Measurements from ENCODE around the gene SHISAL1.

Gene SHISAL1

DNA sequence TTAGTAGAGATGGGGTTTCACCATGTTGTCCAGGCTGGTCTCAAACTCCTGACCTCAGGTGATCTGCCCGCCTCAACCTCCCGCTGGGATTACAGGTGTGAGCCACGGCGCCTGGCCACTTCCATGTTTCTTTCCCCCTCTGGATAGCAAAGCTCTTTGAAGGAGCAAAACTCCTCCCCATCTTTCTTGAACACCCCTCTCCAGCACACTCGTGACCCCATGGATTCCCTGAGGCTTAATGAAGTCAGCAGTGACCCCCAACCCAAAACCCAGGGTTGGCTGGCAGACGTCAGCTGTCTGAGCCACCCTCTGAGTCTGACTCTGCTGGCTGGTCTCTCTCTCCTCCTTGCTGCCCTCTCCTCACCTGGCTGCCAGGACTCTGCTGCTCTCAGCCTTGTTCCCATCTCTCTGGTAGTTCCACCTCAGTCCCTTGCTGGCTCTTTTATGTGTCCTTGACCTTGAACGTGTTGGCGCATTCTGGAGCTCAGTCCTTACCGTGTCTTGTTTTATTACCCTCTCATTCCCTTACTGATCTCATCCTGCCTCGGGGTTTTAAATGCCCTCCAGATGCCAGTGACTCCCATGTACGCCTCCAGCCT is 87.6 kb downstream of the SHISAL1 start:
- no peak for DNase-seq

DNA sequence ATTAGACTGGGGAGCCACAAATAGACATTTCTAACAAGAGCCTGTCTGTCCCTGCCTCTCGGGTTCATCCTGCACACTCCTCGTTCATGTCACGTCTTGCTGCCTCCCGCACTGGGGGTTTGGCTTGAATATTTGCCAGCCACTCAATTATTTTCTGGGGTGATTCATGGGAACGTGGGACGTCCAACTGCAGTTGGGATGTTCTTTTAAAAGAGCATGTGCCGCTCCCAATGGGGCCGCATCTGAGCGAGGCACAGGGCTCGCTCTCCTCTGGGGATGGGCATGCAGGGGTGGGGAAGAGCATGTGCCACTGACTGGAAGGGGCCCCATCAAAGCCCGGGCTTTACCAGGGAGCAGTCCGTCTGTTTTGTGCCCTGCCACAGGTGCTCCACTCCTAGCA is 88.6 kb downstream of the SHISAL1 start:
- no peak for DNase-seq

DNA sequence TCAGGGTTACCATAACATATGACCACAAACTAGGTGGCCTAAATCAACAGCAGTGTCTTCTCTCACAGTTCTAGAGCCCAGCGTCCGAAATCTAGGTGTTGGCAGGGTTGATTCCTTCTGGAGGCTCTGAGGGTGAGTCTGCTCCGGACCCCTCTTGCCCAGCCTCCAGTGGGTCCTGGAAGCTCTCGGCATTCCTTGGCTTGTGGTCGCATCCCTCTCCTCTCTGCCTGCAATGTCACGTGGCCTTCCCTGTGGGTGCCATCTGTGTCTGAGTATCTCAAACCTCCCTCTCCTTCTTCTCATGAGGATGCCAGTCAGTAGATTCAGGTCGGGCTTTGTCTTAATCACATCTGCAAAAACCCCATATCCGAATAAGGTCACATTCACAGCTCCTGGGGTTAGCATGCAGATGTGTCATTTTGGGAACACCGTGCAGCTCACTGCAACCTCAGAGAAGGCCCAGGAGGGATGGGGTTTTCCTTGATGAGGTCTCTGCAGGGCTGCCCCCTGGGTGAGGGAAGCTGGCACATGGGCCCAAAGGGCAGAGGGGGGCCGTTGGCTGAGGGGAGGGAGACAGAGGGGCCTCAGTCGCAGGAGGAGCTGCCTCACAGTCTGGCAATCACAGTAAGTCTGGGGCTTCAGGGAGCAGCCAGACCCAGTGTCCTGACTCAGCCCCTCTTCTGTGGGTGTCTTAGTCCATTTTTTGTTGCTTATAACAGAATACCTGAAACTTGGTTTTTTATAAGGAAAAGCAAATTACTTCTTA is 90.9 kb downstream of the SHISAL1 start:
- DNase-seq = no peak

DNA sequence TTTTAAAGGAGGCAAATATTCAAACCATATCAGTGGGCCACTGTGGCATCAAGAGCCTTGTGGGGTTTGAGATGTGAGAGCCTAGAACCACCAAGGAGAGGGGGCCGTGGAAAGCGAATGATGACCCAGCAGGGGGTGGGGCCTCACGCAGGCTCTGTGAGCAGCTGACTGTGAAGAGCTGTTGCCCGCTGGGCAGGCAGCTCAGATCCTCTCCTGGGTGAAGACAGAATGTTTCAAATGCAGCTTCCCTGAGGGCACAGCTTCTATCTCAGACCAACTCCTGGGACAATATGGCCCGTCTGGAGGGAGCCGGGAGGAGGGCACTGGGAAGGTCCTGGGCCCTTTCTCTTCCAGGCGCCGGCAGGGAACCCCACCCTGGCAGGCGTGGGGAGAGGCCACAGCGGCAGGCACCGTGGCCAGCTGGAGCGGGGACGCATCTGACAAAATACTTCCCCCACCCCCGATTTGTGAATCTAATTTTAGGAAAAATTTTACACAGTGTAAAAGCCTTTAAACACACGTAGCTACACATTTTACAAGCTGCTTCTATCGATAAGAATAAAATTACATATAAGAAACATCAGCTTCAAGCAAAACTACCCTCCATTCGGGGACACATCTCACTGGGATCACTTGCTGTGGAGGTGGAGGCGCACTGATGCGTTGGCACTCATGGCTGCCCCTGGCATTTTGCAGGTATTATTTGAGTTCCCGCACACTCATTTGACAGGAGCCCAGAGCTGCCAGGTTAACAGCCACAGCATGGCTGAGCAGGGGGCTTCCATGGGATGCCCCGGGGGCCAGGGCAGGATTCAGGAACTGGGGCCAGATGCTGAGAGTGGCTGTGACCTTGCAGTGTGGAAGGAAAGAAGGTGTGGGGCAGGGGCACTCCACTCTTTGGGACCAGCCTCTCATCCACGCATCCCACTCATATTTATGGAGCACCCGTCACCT is 91.7 kb downstream of the SHISAL1 start:
- DNase-seq = no peak

DNA sequence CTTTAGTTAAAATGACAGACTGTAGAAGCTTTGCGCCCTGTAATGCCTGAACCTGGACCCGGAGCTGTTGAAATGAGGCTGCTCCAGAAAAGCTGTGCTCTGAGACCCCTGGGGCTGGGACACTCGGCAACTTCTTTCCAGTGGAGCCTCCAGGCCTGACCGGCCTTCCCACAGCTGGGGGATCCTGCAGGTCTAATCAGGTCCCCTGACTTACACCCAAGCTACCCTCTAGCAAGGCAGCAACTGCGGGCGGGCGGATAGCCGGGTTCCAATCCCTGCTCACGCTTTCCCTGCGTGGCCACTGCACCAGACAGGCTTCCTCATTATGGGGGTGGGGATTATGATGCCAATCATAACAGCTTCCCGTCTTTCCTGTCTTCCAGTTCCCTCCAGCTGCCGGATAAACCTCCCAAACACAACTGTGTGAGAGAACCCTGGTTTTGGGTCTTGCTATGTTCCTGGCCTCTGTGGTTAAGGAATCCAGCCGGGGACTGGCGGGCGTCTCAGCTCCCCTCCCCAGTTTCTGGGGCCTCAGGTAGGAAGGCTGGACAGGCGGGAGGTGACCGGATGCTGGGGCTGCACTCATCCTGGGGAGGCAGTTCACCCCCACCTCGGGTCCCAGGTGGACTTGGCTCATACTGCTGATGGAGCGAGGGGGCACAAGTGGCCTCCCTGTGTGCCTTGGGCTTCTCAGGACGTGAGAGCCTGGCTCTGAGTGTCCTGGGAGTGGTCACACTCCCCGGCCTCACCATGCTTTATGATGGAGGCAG is 93.5 kb downstream of the SHISAL1 start:
- no peak for DNase-seq

DNA sequence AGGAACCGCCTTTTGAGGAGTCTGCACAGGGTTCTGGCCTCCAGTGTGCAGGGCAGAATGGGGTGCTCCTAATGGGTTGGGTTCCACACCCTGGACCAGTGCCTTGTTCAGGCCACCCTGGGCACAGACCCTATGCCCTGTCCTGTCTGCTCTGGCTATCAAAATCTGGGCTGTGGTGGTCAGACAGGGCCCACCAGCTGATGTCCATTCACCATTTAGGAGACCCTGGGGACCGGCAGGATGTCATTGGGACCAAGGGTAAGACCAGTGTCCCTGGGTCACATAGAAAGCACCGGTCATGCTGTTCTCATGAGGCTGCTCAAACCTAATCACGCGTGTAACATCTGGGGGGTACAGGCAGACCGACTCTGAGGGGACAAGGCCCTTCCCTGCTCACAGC is 94.7 kb downstream of the SHISAL1 start:
- DNase-seq = no peak

DNA sequence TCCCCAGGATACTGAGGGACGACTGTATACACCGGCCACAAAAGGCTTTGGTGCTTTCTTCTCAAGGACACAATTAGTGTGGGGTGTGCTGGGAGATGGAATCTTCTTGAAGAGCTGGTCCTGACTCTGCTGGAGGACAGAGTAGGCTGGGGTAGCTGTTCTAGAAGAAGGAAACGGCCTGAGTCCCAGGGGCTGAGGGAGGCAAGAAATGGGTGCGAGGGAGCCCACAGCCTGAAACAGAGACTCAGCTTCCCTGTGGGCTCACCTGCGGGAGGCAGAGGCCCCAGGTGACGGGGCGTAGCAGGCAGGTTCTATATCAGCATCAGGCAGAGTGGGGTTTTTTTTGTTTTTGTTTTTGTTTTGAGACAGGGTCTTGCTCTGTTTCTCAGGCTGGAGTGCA is 95.4 kb downstream of the SHISAL1 start:
- DNase-seq = no peak

DNA sequence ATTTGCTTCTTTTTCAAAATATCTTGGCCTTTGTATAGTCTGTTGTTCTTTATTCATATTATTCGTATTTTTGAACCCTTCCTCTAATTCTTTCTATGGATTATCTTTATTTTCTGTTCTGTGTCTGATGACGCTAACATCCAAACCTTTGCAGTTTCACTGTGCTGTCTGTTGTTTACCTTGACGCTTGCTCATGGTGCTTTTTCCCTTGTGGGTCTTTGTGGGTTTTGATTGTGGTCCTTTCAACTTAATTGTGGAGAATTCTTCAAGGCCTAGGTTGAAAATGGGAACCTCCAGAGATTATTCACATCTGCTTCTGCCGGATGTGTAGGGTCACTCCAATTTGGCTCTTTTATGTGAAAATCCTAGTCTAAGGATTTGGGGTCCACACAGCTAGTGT is 97.5 kb downstream of the SHISAL1 start:
- DNase-seq = no peak

DNA sequence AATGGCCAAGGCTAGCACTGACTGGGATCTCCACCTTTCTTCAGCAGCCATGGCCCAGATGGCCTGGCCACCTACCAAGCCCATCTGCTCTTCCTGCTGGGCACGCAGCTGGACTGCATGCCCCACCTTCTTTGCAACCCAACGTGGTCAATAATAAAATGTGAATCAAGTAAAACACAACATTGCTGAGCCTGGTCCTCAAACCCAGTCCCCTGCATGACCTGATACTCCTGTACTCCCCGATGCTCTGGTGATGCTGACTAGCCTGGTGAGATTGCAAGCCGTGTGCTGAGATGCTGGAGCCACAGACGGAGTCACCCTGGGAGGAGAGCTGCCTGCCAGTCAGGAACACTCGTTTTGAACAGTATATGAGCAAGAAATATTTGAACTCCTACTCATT is 98.0 kb downstream of the SHISAL1 start:
- DNase-seq = no peak

DNA sequence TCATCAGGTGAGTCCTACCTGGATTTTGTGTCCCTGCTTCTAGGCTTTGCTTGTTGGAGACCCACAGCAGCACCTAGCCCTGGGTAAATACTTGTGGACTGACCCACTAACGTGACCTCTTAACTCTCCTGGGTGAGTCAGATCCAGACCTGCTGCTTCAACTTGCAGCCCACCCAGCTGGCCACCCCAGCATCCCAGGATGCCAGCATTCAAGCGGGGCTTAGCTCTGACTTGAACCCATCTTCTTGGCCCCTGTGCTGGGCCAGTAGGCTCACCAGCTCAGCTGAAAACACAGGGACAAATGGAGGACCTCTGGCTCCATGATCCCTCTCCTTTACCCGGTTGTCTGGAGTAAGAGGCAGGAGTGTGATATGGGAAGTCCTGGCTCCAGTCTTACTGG is 98.6 kb downstream of the SHISAL1 start:
- DNase-seq = no peak

DNA sequence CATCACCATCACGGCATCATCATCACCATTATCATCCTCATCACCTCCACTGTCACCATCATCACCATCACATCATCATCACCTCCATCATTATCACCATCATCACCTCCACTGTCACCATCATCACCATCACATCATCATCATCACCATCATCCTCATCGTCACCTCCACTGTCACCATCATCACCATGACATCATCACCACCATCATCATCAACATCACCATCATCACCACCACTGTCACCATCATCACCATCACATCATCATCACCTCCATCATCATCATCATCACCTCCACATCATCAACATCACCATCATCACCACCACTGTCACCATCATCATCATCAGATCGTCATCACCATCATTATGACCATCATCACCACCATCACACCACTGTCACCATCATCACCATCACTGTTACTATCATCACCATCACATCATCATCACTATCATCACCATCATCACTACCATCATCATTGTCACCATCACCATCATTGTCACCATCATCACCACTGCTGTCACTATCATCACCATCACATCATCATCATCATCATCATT is 99.2 kb downstream of the SHISAL1 start:
- DNase-seq = no peak

DNA sequence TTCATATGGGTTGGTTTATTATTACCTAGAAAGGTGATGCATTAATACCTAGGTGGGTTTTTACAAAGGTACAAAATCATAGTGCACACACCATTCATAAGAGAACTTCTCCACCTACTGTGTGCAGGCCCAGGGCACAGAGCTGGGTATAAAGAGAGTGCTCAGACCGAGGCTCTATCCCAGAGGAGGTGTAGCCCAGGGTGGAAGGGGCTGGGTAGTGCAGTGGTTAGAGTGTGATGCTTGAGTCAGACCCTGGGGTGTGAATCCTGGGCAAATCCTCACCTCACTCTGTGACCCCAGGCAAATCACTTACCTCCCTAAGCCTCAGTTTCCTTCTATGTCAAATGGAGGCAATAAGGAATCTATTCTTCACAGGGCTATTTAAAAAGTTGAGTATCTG is 99.8 kb downstream of the SHISAL1 start:
- no peak for DNase-seq

DNA sequence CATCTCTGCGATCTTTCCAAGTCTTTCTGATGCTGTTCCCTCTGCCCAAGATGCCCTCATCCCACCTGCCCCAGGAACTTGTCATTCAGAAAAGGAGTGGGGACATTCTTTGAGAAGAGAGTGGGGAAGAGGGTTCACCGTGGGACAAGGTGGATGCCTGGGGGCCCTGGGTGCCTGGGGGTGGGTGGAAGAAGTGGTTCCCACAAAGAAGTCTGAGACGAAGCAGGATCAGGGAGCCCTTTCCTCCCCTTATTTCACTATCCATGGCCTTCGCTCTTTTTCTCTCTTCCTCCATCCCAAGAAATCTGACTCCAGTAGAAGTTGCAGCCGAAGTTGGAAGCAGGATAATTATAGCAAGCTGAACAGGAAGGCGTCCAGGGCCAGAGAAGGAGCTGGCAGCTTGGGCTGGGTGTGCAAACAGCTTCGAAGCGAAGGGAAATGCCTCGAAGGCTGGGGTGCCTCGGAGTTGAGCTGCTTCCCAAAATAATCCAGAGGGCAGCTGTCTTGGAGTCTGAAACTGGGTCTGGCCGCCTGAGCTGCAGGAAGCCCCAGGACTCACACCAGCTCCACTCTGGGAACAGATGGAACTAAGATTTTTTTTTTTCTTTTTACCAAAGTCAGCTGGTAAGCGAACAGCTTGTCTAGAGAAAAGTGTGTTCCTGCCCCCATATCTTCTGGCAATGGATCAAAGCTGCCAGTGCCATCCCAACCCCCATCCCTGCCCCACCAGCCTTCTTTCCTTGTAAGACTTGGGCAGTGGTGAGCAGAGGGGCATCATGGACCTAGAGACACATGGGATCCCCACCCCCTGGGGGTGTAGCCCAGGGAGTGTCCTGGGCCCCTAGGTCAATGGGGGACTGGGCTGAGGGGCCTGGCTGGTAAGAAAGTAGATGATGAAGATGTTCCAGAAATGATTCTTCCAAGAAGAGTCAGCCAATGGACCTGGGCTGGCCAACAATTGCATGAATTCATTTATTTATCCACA is 100.5 kb downstream of the SHISAL1 start:
- no peak for DNase-seq

DNA sequence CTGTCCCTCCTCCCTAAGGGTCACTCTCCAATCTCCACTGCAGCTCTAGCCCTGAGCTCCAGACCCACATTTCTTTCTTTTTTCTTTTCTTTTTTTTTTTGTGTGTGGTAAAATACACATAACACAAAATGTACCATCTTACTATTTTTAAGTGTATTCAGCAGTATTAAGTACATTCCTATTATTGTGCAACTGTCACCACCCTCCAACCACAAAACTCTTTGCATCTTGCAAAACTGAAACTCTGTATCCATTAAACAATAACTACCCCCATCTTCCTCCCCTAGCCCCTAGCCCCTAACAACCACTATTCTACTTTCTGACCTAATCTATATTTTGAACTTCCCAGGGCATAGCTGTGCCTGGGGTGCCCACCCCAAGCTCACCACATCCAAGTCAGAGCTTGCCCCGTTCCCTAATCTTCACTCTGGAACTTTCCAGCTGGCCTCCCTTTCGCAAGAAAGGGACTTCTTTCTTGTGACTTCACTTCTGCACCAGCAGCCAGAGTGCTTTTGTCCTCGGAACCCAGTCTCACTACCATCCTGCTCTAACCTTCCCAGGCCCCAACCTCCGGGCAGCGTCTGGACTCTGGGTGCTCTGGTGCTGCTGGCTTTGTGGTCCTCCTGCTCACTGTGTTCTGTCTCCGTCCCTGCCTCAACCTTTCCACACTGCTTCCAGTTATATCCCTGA is 101.3 kb downstream of the SHISAL1 start:
- no peak for DNase-seq

DNA sequence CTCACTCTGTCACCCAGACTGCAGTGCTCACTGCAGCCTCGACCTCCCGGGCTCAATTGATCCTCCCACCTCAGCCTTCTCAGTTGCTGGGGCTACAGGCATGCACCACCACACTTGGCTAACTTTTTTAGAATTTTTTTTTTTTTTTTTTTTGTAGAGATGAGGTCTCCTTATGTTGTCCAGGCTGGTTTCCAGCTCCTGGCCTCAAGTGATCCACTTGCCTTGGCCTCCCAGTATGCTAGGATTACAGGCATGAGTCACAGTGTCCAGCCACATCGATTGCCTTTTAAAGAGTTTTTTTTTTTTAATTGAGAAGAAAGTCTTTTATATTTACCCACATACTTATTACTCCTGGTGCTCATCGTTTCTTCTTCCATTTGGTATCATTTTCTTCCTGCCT is 102.0 kb downstream of the SHISAL1 start:
- DNase-seq = no peak

DNA sequence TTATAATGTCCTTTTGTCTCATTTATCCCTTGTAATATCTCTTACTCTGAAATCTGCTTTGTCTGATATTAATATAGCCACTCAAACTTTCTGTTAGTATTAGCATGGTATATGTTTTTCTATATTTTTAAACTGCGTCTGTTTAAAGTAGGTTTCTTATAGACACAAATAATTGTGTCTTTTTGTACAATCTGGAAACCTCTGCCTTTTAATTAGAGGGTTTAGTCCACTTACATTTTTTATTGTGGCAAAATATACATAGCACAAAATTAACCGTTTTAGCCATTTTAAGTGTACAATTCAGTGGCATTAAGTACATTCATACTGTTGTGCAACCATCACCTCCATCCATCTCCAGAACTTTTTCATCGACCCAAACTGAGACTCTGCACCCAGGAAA is 103.4 kb downstream of the SHISAL1 start:
- no peak for DNase-seq

DNA sequence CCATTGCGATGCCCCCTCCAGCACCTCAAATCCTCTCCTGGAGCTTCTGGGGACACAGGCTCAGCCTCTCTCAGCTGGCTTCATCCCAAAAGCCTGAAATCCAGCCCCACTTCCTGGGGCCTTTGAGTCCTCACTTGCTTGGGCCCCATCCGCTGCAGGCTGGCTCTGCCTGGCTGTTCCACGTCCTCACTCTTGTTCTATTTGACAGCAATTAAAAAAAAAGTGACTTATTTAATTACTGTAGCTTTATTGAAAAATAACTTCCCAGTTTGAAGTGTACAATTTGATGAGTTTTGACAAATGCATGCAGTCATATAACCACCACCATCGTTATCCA is 104.8 kb downstream of the SHISAL1 start:
- no peak for DNase-seq

DNA sequence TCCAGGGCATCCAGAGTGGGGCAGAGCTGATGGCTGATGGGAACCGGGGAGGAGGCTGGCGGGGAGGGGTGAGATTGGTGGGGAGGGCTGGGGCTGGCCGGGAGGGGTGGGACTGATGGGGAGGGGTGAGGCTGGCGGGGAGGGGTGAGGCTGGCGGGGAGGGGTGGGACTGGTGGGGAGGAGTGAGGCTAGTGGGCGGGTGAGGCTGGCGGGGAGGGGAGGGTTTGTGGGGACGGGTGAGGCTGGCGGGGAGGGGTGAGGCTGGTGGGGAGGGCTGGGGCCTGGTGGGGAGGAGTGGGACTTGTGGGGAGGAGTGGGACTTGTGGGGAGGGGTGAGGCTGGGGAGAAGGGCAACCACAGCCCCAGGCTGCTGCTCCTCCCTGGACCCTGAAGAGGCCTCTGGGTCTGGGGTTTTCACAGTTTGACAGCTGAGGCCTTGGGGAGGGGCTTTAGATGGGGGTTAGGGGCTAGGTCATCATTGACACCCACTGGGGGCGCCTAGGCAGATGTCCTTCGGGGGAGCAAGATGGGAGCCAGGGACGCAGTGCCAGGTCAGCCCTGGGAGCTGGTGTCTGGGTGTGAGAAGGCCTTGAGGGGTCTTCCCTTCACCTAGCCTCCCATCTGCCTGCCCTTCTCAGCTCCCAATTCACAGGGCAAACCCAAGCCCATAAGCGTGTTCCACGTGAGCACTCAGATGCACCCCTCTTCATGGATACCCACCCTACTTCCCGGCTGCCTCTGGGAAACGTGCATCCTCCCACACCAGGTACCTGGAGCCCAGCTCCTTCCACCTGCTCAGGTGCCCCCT is 105.4 kb downstream of the SHISAL1 start:
- no peak for DNase-seq

DNA sequence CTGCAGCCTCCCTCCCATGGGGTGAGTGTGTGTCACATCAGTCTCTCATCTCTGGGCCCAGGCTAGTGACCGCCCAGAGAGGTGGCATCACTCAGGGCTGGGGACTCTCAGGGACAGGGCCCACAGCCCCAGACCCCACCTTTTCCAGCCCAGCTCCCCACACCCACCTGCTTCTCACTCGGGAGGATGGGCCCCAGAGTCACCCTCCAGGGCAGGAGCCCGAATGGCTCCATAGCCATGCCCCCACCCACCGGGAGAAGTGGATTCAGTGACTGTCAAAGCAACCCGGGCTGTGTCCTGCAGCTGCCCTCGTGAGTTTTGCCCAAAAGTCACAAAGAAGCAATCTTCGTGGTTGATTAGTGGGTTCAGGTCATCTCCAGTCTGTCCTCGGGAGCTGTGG is 106.1 kb downstream of the SHISAL1 start:
- no peak for DNase-seq

DNA sequence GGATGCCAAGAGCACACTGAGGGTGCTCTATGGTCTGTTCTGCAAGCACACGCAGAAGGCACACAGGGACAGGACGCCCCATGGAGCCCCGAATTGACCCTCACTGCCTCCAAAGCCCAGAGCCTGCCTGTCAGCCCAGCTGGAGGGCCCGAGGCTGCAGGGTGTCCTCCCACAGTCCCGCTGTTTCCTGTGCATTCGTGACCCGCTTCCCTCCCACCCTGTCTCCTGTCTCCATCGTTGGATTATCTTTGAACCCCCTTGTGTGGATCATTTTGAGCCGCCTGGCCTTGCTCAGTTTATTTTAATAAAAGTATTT is 106.5 kb downstream of the SHISAL1 start:
- no peak for DNase-seq

Data from NCI-H1048 (cell line).